ENCODE data around the gene UBE2M.
"Not testable (repeated sequence)": the region's sequence is repeated elsewhere in the genome, so short reads cannot be mapped to it uniquely, and the experiment has no call there.

UBE2M gene

DNA sequence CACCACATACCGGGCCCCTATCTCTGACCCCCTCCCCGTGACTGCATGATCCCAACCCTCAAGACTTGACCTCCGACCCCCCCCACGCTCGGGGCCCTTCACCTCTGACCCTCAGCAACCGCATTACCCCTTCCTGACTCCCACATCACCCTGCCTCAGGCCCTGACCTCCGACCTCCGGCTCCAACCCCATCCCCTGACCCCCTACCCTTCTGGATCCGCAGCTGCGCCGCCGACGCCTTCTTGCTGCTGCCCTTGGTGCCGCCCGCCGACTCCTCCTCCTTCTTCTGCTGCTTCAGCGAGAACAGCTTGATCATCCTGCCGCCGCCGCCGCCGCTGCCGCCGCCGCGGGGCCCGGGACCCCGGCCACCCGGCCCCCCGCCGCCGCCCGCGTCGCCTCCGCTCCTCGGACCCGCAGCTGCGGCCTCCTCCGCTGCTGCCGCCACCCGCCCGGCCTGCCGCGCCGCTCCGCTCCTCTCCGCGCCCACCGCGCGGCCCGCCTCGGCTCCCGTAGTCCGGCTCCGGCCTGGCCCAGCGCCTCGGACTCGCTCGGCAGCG is at the start of gene UBE2M:
Gene UBE2M, minus strand, starts transcription at position 546 of the 557 bp plus-strand sequence. Its CDS starts 230 bp downstream, at position 316.
- TF ChIP-seq, protein P1, sequence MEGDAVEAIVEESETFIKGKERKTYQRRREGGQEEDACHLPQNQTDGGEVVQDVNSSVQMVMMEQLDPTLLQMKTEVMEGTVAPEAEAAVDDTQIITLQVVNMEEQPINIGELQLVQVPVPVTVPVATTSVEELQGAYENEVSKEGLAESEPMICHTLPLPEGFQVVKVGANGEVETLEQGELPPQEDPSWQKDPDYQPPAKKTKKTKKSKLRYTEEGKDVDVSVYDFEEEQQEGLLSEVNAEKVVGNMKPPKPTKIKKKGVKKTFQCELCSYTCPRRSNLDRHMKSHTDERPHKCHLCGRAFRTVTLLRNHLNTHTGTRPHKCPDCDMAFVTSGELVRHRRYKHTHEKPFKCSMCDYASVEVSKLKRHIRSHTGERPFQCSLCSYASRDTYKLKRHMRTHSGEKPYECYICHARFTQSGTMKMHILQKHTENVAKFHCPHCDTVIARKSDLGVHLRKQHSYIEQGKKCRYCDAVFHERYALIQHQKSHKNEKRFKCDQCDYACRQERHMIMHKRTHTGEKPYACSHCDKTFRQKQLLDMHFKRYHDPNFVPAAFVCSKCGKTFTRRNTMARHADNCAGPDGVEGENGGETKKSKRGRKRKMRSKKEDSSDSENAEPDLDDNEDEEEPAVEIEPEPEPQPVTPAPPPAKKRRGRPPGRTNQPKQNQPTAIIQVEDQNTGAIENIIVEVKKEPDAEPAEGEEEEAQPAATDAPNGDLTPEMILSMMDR (IDR thresholded peaks at IDR 0.05; ENCODE audit: borderline replicate concordance, insufficient read depth, low read depth, low read length): no peak
- peak within 1 kb of the TSS; percentile 96 for H3K4me3 ChIP-seq (ENCODE audit: low read depth, low read length)

DNA sequence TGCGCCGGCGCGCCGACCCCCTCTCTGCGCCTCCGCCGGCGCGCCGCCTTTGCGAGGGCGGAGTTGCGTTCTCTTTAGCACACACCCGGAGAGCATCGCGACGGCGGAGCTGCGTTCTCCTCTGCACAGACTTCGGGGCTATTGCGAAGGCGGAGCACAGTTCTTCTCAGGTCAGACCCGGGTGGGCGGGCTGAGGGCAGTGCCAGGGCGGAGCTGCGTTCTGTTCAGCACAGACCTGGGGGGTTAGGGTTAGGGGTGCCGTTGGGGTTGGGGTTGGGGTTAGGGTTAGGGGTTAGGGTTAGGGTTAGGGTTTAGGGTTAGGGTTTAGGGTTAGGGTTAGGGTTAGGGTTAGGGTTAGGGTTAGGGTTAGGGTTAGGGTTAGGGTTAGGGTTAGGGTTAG is 48.8 kb upstream of the UBE2M start:
- not testable (repeated sequence) for H3K4me3 ChIP-seq (ENCODE audit: low read depth, low read length)

DNA sequence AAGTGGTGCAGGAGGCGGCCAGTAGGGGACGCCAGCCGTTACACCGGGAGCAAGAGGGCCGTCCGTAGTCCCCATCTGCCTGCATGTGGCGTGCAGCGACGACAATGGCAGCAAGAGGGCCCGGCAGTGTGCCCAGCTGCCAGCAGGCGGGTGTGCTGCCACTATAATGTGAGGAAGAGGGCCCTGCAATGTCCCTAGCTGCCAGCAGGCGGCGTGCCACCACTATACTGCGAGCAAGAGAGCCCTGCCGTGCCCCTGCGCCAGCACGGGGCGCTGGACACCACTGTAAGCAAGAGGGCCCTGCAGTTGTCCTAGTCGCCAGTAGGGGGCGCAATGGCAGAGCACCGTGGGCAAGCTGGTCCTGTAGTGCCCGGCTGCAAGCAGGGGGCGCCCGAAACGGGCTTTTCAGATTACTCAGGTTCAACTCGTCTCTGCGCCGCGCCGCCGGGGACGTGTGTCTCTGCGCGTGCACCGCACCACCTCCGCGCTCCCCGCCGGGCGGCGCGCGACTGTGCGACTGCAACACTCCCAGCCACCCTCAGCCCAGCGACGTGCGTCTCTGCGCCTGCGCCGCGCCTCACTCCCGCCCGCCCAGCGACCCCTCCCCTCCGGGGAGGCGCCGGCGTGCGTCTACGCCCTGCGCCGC is 48.0 kb upstream of the UBE2M start:
- not testable (repeated sequence) for H3K4me3 ChIP-seq (ENCODE audit: low read depth, low read length)

DNA sequence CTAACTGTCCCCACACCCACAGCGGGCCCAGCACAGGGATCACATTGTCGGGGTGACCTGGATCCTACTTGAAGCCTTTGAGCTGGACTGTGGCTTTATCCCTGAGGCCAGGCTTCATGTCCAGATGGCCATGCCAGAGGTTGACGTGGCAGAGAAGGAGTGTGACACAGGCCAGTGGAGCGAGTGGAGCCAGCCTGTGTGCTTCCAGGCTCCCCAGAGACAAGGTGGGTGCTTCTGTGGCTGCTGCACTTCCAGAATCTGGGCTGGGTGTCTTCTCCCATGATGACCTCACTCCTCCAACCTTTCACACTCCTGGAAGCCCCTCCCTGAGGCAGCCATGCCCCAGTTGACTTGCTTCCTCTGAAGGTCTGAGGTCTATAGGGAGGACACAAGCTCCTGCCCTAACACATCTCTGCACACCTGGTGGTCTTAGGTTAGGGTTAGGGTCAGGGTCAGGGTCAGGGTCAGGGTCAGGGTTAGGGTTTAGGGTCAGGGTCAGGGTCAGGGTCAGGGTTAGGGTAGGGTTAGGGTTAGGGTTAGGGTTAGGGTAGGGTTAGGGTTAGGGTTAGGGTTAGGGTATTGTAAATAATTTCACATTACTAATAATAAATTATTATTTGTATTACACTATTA is 27.8 kb upstream of the UBE2M start:
- TF ChIP-seq, protein P1 (IDR thresholded peaks at IDR 0.05; ENCODE audit: borderline replicate concordance, insufficient read depth, low read depth, low read length): no peak

DNA sequence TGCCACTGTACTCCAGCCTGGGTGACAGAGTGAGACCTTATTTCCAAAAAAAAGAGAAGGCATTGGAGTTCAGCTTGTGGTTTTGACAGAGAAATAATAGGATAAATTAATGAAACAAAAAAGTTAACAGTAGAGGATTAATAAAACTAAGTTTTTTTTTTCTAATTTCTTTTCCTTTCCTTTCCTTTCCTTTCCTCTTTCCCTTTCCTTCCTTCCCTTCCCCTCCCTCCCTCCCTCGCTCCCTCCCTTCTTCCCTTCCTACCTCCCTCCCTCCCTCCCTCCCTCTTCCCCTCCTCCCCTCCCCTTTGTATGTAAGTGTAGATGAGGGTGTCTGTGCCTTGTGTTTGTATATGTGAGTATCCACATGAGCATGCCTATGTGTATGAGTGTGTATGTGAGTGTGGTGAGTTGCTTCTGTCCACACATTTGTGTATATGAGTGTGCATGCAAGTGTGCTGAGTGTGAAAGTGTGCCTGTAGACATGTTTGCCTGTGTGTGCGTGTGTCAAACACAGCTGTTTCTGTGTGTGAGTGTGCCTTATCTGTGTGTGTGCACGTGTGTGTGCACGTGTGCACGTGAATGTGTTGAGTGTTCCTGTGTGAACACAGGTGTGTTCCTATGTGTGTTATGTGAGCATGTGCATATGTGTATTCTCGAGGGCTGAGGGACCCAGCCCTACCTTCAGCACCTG is 27.2 kb upstream of the UBE2M start:
- H3K4me3 ChIP-seq (ENCODE audit: low read depth, low read length): no peak overlapping the region
- TF ChIP-seq, protein P1 (IDR thresholded peaks at IDR 0.05; ENCODE audit: borderline replicate concordance, insufficient read depth, low read depth, low read length): no peak

More for the DNA sequence above, 27.8 kb upstream of the UBE2M start:
- H3K4me3 ChIP-seq (ENCODE audit: low read depth, low read length): no peak overlapping the region

DNA sequence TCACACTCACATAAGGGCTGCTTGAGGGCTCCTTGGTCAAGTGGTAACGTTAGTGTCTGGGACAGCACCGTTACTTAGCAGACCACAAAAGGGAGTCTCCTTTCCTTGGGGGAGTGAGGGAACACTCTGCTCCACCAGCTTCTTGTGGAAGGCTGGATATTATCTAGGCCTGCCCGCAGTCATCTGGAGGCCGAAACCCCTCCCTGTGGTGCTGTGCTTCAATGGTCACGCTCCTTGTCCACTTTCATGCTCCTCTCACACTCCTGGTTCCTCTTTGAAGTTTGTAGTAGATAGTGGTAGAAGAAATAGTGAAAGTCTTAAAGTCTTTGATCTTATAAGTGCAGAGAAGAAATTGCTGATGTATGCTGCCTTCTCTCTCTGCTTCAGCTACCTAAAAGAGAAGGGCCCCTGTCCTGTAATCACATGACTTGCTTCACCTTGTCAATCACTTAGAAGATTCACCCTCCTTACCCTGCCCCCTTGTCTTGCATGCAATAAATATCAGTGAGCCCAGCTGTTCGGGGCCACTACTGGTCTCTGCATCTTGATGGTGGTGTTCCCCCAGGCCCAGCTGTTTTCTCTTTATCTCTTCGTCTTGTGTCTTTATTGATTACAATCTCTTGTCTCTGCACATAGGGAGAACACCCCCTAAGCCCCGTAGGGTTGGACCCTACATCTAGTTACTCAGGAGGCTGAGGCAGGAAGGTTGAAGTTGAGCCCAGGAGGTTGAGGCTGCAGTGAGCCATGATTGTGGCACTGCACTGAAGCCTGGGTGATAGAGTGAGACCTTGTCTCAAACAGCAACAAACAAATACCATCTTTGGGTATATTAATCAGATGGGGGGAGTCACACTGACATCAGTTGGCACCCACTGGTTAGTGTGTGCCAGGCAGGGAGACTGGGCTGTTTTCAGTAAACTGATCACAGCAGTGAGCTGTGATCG is 26.4 kb upstream of the UBE2M start:
- TF ChIP-seq, protein P1 (IDR thresholded peaks at IDR 0.05; ENCODE audit: borderline replicate concordance, insufficient read depth, low read depth, low read length): no peak
- H3K4me3 ChIP-seq (ENCODE audit: low read depth, low read length): no peak overlapping the region

DNA sequence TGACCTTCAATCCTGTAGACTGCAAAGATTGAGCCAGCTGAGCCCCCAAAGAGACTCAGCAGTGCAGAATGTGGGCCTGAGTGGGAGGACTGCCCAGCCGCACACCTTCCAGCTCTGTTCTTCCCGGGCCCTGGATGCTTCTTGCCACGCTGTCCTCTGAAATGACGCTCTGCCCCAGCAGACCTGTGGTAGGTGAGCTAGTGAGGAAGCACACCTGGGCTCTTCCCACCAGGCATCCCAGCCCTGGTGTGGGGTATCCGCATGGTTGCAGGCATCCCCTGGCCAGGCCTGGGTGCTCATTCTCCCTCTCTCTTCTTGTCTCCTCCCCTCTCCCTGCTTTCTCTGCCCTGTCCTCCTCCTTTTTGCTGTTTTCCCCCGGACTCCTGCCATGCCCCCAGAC is 24.6 kb upstream of the UBE2M start:
- H3K4me3 ChIP-seq (ENCODE audit: low read depth, low read length): no peak overlapping the region

More for the DNA sequence above, 24.6 kb upstream of the UBE2M start:
- TF ChIP-seq, protein P1 (IDR thresholded peaks at IDR 0.05; ENCODE audit: borderline replicate concordance, insufficient read depth, low read depth, low read length): no peak
